HG03575 (cell line): ENCODE results near the gene CCDC88A.
"Not testable (repeated sequence)": the region's sequence is repeated elsewhere in the genome, so short reads cannot be mapped to it uniquely, and the experiment has no call there.

Source experiments
- ATAC-seq: cut with Tn5 transposase; IDR thresholded peaks from one replicate; pipeline ENCODE4 v1.9.1; 2021; ENCODE audit not compliant: unreplicated experiment, insufficient number of reproducible peaks, low FRiP score; ENCODE audit errors: extremely low read depth

CCDC88A gene

GRCh38 chr2:55268288-55268906 is 151.3 kb downstream of the CCDC88A start:
- ATAC-seq: no peak

- not testable (repeated sequence) for ATAC-seq
These were observed 160.1 kb downstream of the CCDC88A start for GRCh38 chr2:55259586-55259985.

- ATAC-seq: no peak
These were observed 166.8 kb downstream of the CCDC88A start for GRCh38 chr2:55252832-55253231.

GRCh38 chr2:55247025-55247424 is 172.6 kb downstream of the CCDC88A start:
- no peak for ATAC-seq

GRCh38 chr2:55245411-55245810 is 174.2 kb downstream of the CCDC88A start:
- no peak for ATAC-seq

- ATAC-seq: no peak
These were observed 177.0 kb downstream of the CCDC88A start for GRCh38 chr2:55242617-55243016.

GRCh38 chr2:55241582-55241981 is 178.1 kb downstream of the CCDC88A start:
- not testable (repeated sequence) for ATAC-seq

GRCh38 chr2:55239656-55240222 is 179.9 kb downstream of the CCDC88A start:
- ATAC-seq: no peak
